ENCODE results near the gene COMMD3. TPM values are rescaled to one million over a fixed set of nuclear protein-coding genes. Genes with fewer than 3 reads are reported as not detected.
A peak's percentile ranks its signal among the peaks of the same experiment; 100 is the strongest.

The COMMD3 gene
- total and polyA plus RNA-seq, 2 experiments from 2014 or later, result 26.4 to 104 TPM

GRCh38 chr10:22333975-22334282, 17.7 kb downstream of the COMMD3 start:
- Histone ChIP-seq H4K20me1 (ENCODE audit: insufficient read depth) (no peaks in the 10 kb centered on the region), H3K9me2 (ENCODE audit: insufficient read depth) (no peaks in the 10 kb centered on the region), H3K27me3 (replicated peaks; ENCODE audit: insufficient read depth) (peaks cover 42% of the 10 kb centered on the region), H3K9ac (no peak overlapping the region), H2AFZ (no peak overlapping the region), H3K9me3 (ENCODE audit: low read depth) (no peaks in the 10 kb centered on the region), H3K4me1 (ENCODE audit: insufficient read depth) (no peaks in the 10 kb centered on the region), H3K4me2 (ENCODE audit: unreplicated experiment) (no peak overlapping the region), H3F3A (ENCODE audit: insufficient read depth) (peaks cover 23% of the 10 kb centered on the region), H3K79me2 (ENCODE audit: insufficient read depth) (no peaks in the 10 kb centered on the region), H3K36me3 (ENCODE audit: low read depth) (peaks cover 26% of the 10 kb centered on the region), H3K27ac (no peak overlapping the region), H3K4me3 (no peak overlapping the region)
- no peak for TF ChIP-seq EZH2 (IDR thresholded peaks at IDR 0.05; ENCODE audit: insufficient read depth, poor library complexity, severe bottlenecking)
- TF ChIP-seq EZH2phosphoT487 (IDR thresholded peaks at IDR 0.05; ENCODE audit: insufficient read depth, low read depth), result no peak
- 87 to 91% methylated on average over 16 of the region's 16 CpGs for WGBS, 2 experiments (ENCODE audit: low coverage in 1 of 2, low lambda C conversion rate in 2 of 2, missing lambda C conversion rate in 2 of 2)
- in situ Hi-C loops (cut with MboI), result no loop called here
- DNase-seq, result no peak

- in situ Hi-C loops (cut with MboI), result no loop called here
- Histone ChIP-seq H2AFZ (peak overlapping the region; percentile 98), H3K9me2 (ENCODE audit: insufficient read depth) (no peaks in the 10 kb centered on the region), H3F3A (ENCODE audit: insufficient read depth) (peaks cover 23% of the 10 kb centered on the region), H3K9ac (peak overlapping the region; percentile 80), H3K27ac (no peak overlapping the region), H3K4me1 (ENCODE audit: insufficient read depth) (peaks cover under 1% of the 10 kb centered on the region), H3K4me2 (ENCODE audit: unreplicated experiment) (peak overlapping the region; percentile 92), H3K79me2 (ENCODE audit: insufficient read depth) (no peaks in the 10 kb centered on the region), H3K4me3 (peak overlapping the region; percentile 72), H3K9me3 (ENCODE audit: low read depth) (no peaks in the 10 kb centered on the region), H3K36me3 (ENCODE audit: low read depth) (peaks cover 19% of the 10 kb centered on the region), H3K27me3 (replicated peaks; ENCODE audit: insufficient read depth) (peaks cover 48% of the 10 kb centered on the region), H4K20me1 (ENCODE audit: insufficient read depth) (no peaks in the 10 kb centered on the region)
- 25 to 28% methylated on average over 53 to 70 of the region's 73 CpGs for WGBS, 2 experiments (ENCODE audit: low coverage in 1 of 2, low lambda C conversion rate in 2 of 2, missing lambda C conversion rate in 2 of 2)
- TF ChIP-seq EZH2 (IDR thresholded peaks at IDR 0.05; ENCODE audit: insufficient read depth, poor library complexity, severe bottlenecking) (no peak), EZH2phosphoT487 (IDR thresholded peaks at IDR 0.05; ENCODE audit: insufficient read depth, low read depth) (no peak)
- DNase-seq, result no peak
Measured at GRCh38 chr10:22334414-22335172, 18.4 kb downstream of the COMMD3 start.

- TF ChIP-seq EZH2phosphoT487 (IDR thresholded peaks at IDR 0.05; ENCODE audit: insufficient read depth, low read depth), result no peak
- Histone ChIP-seq H3K79me2 (ENCODE audit: insufficient read depth) (no peaks in the 10 kb centered on the region), H3K4me3 (peak overlapping the region; percentile 72), H3K9ac (peak overlapping the region; percentile 80), H3K9me2 (ENCODE audit: insufficient read depth) (no peaks in the 10 kb centered on the region), H2AFZ (peak overlapping the region; percentile 98), H3K9me3 (ENCODE audit: low read depth) (no peaks in the 10 kb centered on the region), H3K4me2 (ENCODE audit: unreplicated experiment) (peak overlapping the region; percentile 92), H3F3A (ENCODE audit: insufficient read depth) (peaks cover 23% of the 10 kb centered on the region), H3K27me3 (replicated peaks; ENCODE audit: insufficient read depth) (peaks cover 51% of the 10 kb centered on the region), H4K20me1 (ENCODE audit: insufficient read depth) (no peaks in the 10 kb centered on the region), H3K27ac (no peak overlapping the region), H3K4me1 (ENCODE audit: insufficient read depth) (peaks cover 5% of the 10 kb centered on the region), H3K36me3 (ENCODE audit: low read depth) (peaks cover 12% of the 10 kb centered on the region)
- peak; percentile 86 for DNase-seq
- in situ Hi-C loops (cut with MboI), result no loop called here
- 4 to 5% methylated on average over 45 to 69 of the region's 71 CpGs for WGBS, 2 experiments (ENCODE audit: low coverage in 1 of 2, low lambda C conversion rate in 2 of 2, missing lambda C conversion rate in 2 of 2)
Measured at GRCh38 chr10:22335173-22335933, 19.2 kb downstream of the COMMD3 start.

- peaks cover 70% of the 10 kb centered on the region for H3K27me3 ChIP-seq (replicated peaks; ENCODE audit: insufficient read depth)
- H3K9me3 ChIP-seq (ENCODE audit: low read depth), result no peaks in the 10 kb centered on the region
- no peak for DNase-seq
- H3K4me1 ChIP-seq (ENCODE audit: insufficient read depth), result peaks cover 5% of the 10 kb centered on the region
- 27 to 30% methylated on average over 9 of the region's 9 CpGs for WGBS, 2 experiments (ENCODE audit: low coverage in 1 of 2, low lambda C conversion rate in 2 of 2, missing lambda C conversion rate in 2 of 2)
- H2AFZ ChIP-seq, result no peak overlapping the region
- no peak overlapping the region for H3K4me3 ChIP-seq
- H3K79me2 ChIP-seq (ENCODE audit: insufficient read depth), result no peaks in the 10 kb centered on the region
- no peak overlapping the region for H3K9ac ChIP-seq
- in situ Hi-C loops (cut with MboI), result no loop called here
- no peak for TF ChIP-seq EZH2phosphoT487 (IDR thresholded peaks at IDR 0.05; ENCODE audit: insufficient read depth, low read depth)
- TF ChIP-seq EZH2 (IDR thresholded peaks at IDR 0.05; ENCODE audit: insufficient read depth, poor library complexity, severe bottlenecking), result peak; percentile 63
- H3K4me2 ChIP-seq (ENCODE audit: unreplicated experiment), result no peak overlapping the region
- no peak overlapping the region for H3K27ac ChIP-seq
- H3K9me2 ChIP-seq (ENCODE audit: insufficient read depth), result no peaks in the 10 kb centered on the region
- H3F3A ChIP-seq (ENCODE audit: insufficient read depth), result peaks cover 7% of the 10 kb centered on the region; the same call in 1 of the 2 replicates
- H4K20me1 ChIP-seq (ENCODE audit: insufficient read depth), result no peaks in the 10 kb centered on the region
- H3K36me3 ChIP-seq (ENCODE audit: low read depth), result no peaks in the 10 kb centered on the region
Measured at GRCh38 chr10:22338185-22338900, 22.2 kb downstream of the COMMD3 start.

Measured in GM23248 (cell line).